A549 (cell line): ENCODE results near the gene ARSJ. TPM values are rescaled to one million over a fixed set of nuclear protein-coding genes. Genes with fewer than 3 reads are reported as not detected.

Source experiments
- HOXB5 ChIP-seq: fragments of 250-450 bp; sonication (Bioruptor Pico); IDR thresholded peaks from 2 replicates; pipeline ENCODE4 v1.5.0; 2020; ENCODE audit warnings: mild to moderate bottlenecking, moderate library complexity
- MAZ ChIP-seq: fragments of 150-350 bp; IDR thresholded peaks from 2 replicates; pipeline ENCODE4 v1.6.1; 2014; ENCODE audit warnings: antibody characterized with exemption, low read depth, low read length, borderline replicate concordance
- polyA plus RNA-seq, 4 experiments: library from polyadenylated mRNA; depleted of rRNA in 3 of 4; stranded (reverse); fragments of >200 nt; fragmentation: RNase III in 1 of 4; extraction: RNeasy Plus Mini Kit Qiagen cat#74134 plus additional on column Dnase treatment in 1 of 4; gene quantifications; 2 replicates in 3 of 4; 3 replicates in 1 of 4; pipeline ENCODE4 v1.2.3, GENCODE V29; 2011 to 2017

The ARSJ gene
- polyA plus RNA-seq, 2 of the 4 experiments (the other 2 are of a cell fraction), result 3.0 to 8.6 TPM

DNA sequence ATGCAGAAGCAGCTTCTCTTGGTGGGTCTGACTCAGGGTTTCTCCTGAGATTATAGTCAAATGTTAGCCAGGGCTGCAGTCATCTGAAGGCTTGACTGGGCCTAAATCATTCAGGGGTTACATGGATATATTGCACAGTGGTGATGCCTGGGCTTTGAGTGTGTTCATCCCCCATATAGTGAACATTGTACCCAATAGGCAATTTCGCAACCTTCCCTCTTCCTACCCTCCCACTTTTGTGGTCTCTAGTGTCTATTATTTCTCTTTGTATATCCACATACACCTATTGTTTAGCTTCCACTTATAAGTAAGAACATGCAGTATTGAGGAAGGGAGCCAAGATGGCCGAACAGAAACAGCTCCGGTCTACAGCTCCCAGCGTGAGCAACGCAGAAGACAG, 127.6 kb downstream of the ARSJ start (continued):
- no peak for TF ChIP-seq HOXB5 (CRISPR knock-in tag)
- no peak for TF ChIP-seq MAZ

Other genes with a start within 250 kb of the ARSJ start
- 51.0 and 59.9 TPM in 2 replicates for gene CAMK2D, start 217.9 kb downstream of the ARSJ start, polyA plus RNA-seq (2011; rRNA removed)
- gene CAMK2D, start 217.9 kb downstream of the ARSJ start, polyA plus RNA-seq (2017; fragmentation: RNase III; extraction: RNeasy Plus Mini Kit Qiagen cat#74134 plus additional on column Dnase treatment), result 19.1 to 21.2 TPM (median 19.4 TPM) in 3 replicates